EL (cell line): ENCODE data around the gene DOP1A.
A peak's percentile ranks its signal among the peaks of the same experiment; 100 is the strongest.

Experiments used
- DNase-seq: peaks from one replicate; pipeline ENCODE4 v3.0.0-alpha.2; 2016

Gene DOP1A

GRCh38 chr6:83072726-83073125 lies 5.3 kb downstream of the DOP1A start:
- no peak for DNase-seq

- DNase-seq = no peak
Observed at GRCh38 chr6:83073615-83074014, 6.1 kb downstream of the DOP1A start.

- DNase-seq = no peak
Observed at GRCh38 chr6:83083476-83083875, 16.0 kb downstream of the DOP1A start.

GRCh38 chr6:83086751-83087150 lies 19.3 kb downstream of the DOP1A start:
- DNase-seq = no peak

- no peak for DNase-seq
Observed at GRCh38 chr6:83092756-83093399, 25.4 kb downstream of the DOP1A start.

- DNase-seq = peak; percentile 35
Observed at GRCh38 chr6:83096791-83097190, 29.3 kb downstream of the DOP1A start.

- no peak for DNase-seq
Observed at GRCh38 chr6:83097204-83097603, 29.7 kb downstream of the DOP1A start.

- no peak for DNase-seq
Observed at GRCh38 chr6:83097675-83098074, 30.2 kb downstream of the DOP1A start.

GRCh38 chr6:83098589-83098988 lies 31.1 kb downstream of the DOP1A start:
- DNase-seq = no peak

GRCh38 chr6:83108378-83108777 lies 40.9 kb downstream of the DOP1A start:
- no peak for DNase-seq

- DNase-seq = peak; percentile 19
Observed at GRCh38 chr6:83113258-83113657, 45.8 kb downstream of the DOP1A start.

- peak; percentile 33 for DNase-seq
Observed at GRCh38 chr6:83114164-83114563, 46.7 kb downstream of the DOP1A start.

GRCh38 chr6:83117802-83118201 lies 50.3 kb downstream of the DOP1A start:
- no peak for DNase-seq

GRCh38 chr6:83119742-83120300 lies 52.4 kb downstream of the DOP1A start:
- DNase-seq = no peak

- DNase-seq = no peak
Observed at GRCh38 chr6:83124553-83124952, 57.1 kb downstream of the DOP1A start.

- DNase-seq = no peak
Observed at GRCh38 chr6:83125425-83125824, 58.0 kb downstream of the DOP1A start.

GRCh38 chr6:83126223-83126622 lies 58.8 kb downstream of the DOP1A start:
- DNase-seq = no peak

GRCh38 chr6:83126807-83127206 lies 59.3 kb downstream of the DOP1A start:
- no peak for DNase-seq

GRCh38 chr6:83127258-83127657 lies 59.8 kb downstream of the DOP1A start:
- DNase-seq = no peak

GRCh38 chr6:83127976-83128375 lies 60.5 kb downstream of the DOP1A start:
- peak; percentile 44 for DNase-seq

GRCh38 chr6:83132121-83132520 lies 64.7 kb downstream of the DOP1A start:
- DNase-seq = no peak

GRCh38 chr6:83138118-83138722 lies 70.7 kb downstream of the DOP1A start:
- no peak for DNase-seq

- DNase-seq = no peak
Observed at GRCh38 chr6:83138758-83139157, 71.3 kb downstream of the DOP1A start.

GRCh38 chr6:83151114-83151513 lies 83.6 kb downstream of the DOP1A start:
- DNase-seq = peak; percentile 26

GRCh38 chr6:83152913-83153312 lies 85.4 kb downstream of the DOP1A start:
- DNase-seq = no peak
